ENCODE data around the gene PRDM8.

DNA sequence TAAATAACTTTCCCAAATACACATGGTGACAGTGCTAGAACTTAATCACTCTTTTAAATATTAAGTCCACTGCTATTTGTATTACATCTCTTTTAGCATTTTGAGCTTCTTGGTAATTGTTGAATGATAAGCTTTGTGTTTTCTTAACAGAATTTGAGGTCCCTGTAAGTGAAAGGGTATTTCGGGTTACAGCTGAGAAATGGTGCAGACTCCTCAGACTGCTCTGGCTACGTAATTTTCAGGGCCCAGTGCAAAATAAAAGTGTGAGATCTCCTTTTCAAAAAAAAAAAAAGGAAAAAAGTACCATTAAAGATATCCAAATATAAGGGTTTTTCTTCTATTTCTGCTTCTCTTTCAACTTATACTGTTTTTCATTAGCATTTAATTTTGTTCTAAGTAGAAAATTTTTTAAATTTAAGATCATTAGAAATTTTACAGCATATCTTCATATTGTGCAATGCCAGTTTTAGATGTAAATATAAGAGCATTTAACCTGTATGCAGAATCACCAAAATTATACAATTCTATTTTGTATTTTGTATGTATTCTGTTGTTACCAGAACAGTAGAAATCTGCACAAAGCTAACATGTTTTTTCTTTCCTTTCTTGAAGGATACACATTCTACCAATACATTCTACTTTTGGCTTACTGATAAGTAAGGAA is 35.5 kb downstream of the PRDM8 start:
- no peak for TF ChIP-seq POLR2A (IDR thresholded peaks at IDR 0.05; ENCODE audit: low read depth, low read length)
- no peak for TF ChIP-seq POLR2AphosphoS5 (IDR thresholded peaks at IDR 0.05; ENCODE audit: low read depth, low read length)
